GM12872 (cell line): Measurements from ENCODE around the gene EMILIN3.

Experiments used
- CTCF ChIP-seq: IDR thresholded peaks from 3 replicates; pipeline ENCODE4 v1.5.1; 2011; ENCODE audit warnings: low read depth, mild to moderate bottlenecking, low read length, moderate library complexity; ENCODE audit not compliant: insufficient read depth

The EMILIN3 gene

GRCh38 chr20:41367393-41367695 lies 726 bp upstream of the EMILIN3 start:
- TF ChIP-seq CTCF, result no peak

- TF ChIP-seq CTCF, result no peak
These were observed 657 bp downstream of the EMILIN3 start for GRCh38 chr20:41365777-41366545.

- no peak for TF ChIP-seq CTCF
These were observed 1.5 kb downstream of the EMILIN3 start for GRCh38 chr20:41364967-41365765.

GRCh38 chr20:41364236-41364855 lies 2.3 kb downstream of the EMILIN3 start:
- no peak for TF ChIP-seq CTCF

GRCh38 chr20:41363601-41364000 lies 3.0 kb downstream of the EMILIN3 start:
- TF ChIP-seq CTCF, result no peak

GRCh38 chr20:41362748-41363140 lies 3.9 kb downstream of the EMILIN3 start:
- no peak for TF ChIP-seq CTCF
